Testis (tissue), 2 donors: ENCODE results near the gene ST6GAL1.

Source experiments
- CTCF ChIP-seq, 3 experiments: fragments of 450-650 bp in 2 of 3; fragments of 200-600 bp in 1 of 3; sonication (generic) in 1 of 3; IDR thresholded peaks; one replicate each; pipeline ENCODE4 v1.5.1; 2016 to 2019; ENCODE audit warnings: antibody characterized with exemption in 3 of 3, mild to moderate bottlenecking in 2 of 3, moderate library complexity in 1 of 3
- POLR2A ChIP-seq: fragments of 450-650 bp; IDR thresholded peaks from one replicate; pipeline ENCODE4 v1.6.1; 2017; ENCODE audit warnings: antibody characterized with exemption, mild to moderate bottlenecking, moderate library complexity

- TF ChIP-seq CTCF (IDR thresholded peaks at IDR 0.05), result no peak
- TF ChIP-seq POLR2A, result no peak
These were observed 47.2 kb upstream of the ST6GAL1 start for GRCh38 chr3:186882881-186883685.
